ENCODE measurements around the gene CEP112.

DNA sequence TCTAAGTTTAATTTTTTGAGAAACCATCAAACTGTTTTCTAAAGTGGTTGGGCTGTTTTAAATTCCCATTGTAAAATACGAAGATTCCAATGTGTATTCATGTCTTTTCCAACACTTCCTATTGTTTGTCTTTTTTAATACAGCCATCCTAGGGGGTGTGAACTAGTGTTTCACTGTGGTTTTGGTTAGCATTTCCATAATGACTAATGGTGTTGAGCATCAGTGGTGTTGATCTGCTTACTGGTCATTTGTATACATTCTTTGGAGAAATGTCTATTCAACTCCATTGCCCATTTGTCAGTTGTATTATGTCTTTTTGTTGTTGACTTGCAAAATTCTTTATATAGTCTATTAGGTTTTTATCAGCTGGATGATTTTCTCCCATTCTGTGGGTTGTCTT lies 391.3 kb downstream of the CEP112 start:
- no peak for TF ChIP-seq GATA2 (IDR thresholded peaks at IDR 0.05; ENCODE audit: low read depth, low read length)
- no peak for TF ChIP-seq GATA3 (IDR thresholded peaks at IDR 0.05; ENCODE audit: low read depth, low read length)
